Natural killer cell (primary cell): ENCODE measurements around the gene ST3GAL3. TPM values are rescaled to one million over a fixed set of nuclear protein-coding genes. Genes with fewer than 3 reads are reported as not detected.

Source experiments
- ATAC-seq, 3 donors: fragments of 150-1000 bp in 2 of 3; fragments of 200-7000 bp in 1 of 3; cut with Tn5 transposase; 1 replicate in 1 of 3; 2 replicates in 2 of 3; pipeline ENCODE4 v1.10.0; 2021; ENCODE audit warnings: mild to moderate bottlenecking in 2 of 3, moderate library complexity in 2 of 3
- DNase-seq, 2 donors: peaks; one replicate each; pipeline versions ENCODE4 v3.0.0 to v3.0.0-alpha.2; 2013 to 2021; ENCODE audit warnings: mixed read lengths in 1 of 2
- H3K27ac ChIP-seq: one replicate; pipeline ENCODE4 v1.5.1; 2013; ENCODE audit warnings: mild to moderate bottlenecking, low read length
- H3K27me3 ChIP-seq: one replicate; pipeline ENCODE4 v1.6.1; 2013; ENCODE audit warnings: low read length; ENCODE audit not compliant: control insufficient read depth, insufficient read depth
- H3K36me3 ChIP-seq: one replicate; pipeline ENCODE4 v1.6.1; 2013; ENCODE audit warnings: low read length; ENCODE audit not compliant: control insufficient read depth, insufficient read depth
- H3K4me1 ChIP-seq: one replicate; pipeline ENCODE4 v1.6.1; 2013; ENCODE audit warnings: low read length; ENCODE audit not compliant: control insufficient read depth, insufficient read depth
- H3K4me3 ChIP-seq: one replicate; pipeline ENCODE4 v1.5.1; 2013; ENCODE audit warnings: low read length
- H3K9me3 ChIP-seq: one replicate; pipeline ENCODE4 v1.6.1; 2013; ENCODE audit warnings: low read length; ENCODE audit not compliant: control insufficient read depth, insufficient read depth
- H3K27ac Mint-ChIP-seq, 2 donors: one replicate each; pipeline ENCODE4 v1.8.0; 2022; ENCODE audit warnings: mild to moderate bottlenecking in 2 of 2, mixed read lengths in 2 of 2, moderate library complexity in 1 of 2
- H3K27me3 Mint-ChIP-seq, 2 donors: one replicate each; pipeline ENCODE4 v1.8.0; 2022; ENCODE audit warnings: low read depth in 2 of 2, mixed read lengths in 2 of 2
- H3K36me3 Mint-ChIP-seq: one replicate; pipeline ENCODE4 v1.8.0; 2022; ENCODE audit warnings: mixed read lengths
- H3K4me1 Mint-ChIP-seq, 2 donors: one replicate each; pipeline ENCODE4 v1.8.0; 2022; ENCODE audit warnings: mixed read lengths in 2 of 2
- H3K4me3 Mint-ChIP-seq: one replicate; pipeline ENCODE4 v1.8.0; 2022; ENCODE audit warnings: mild to moderate bottlenecking, moderate library complexity, mixed read lengths
- H3K9me3 Mint-ChIP-seq, 2 donors: one replicate each; pipeline ENCODE4 v1.8.0; 2022; ENCODE audit warnings: mixed read lengths in 2 of 2
- WGBS: methylation state at CpG from one replicate; pipeline ENCODE4 v1.1.7; 2013; ENCODE audit warnings: missing lambda C conversion rate; ENCODE audit not compliant: insufficient coverage; 5-methylcytosine and 5-hydroxymethylcytosine counted together
- intact Hi-C: fragments of 100-400 bp; cut with micrococcal nuclease; formaldehyde crosslinking; loops from one replicate; pipeline ENCODE4 v1.14.2; 2022
- total RNA-seq, 4 donors: library from RNA; stranded (reverse); fragments of 120-200 nt in 1 of 4; gene quantifications; one replicate each; pipeline versions ENCODE4 v1.2.3 to v1.2.4, GENCODE V29; 2013 to 2022
- TF ChIP-seq, protein P1 (sequence below): fragments of 200-600 bp; IDR thresholded peaks from one replicate; pipeline ENCODE4 v1.8.0; 2022; ENCODE audit warnings: antibody characterized with exemption

ST3GAL3 gene
- total RNA-seq, 3 donors from 2014 or later (not counting 1 experiment from before 2014, with no cell fraction given) = 22.2 to 27.3 (median 22.3) TPM

DNA sequence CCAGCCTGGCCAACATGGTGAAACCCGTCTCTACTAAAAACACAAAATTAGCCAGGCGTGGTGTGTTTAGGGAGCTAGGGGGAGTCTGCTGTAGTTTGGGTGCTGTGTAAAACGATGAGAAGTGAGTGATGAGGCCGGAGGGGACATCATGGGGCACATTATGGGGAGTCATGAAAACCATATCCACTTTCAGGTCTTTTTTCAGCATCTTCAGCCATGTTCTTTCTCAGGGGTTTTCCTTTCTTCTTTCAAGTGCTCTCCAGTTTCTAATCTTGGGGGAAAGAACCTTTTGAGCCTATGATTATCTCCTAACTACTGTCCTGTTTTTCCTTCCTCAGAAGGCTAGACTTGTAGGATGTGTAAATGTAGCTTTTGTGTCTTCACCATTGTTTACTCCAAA is 43.0 kb upstream of the ST3GAL3 start:
- no peak for DNase-seq
- Histone ChIP-seq H3K36me3 (peaks cover 92% of the 10 kb centered on the region), H3K9me3 (no peaks in the 10 kb centered on the region), H3K4me1 (no peaks in the 10 kb centered on the region), H3K27ac (no peak overlapping the region), H3K4me3 (no peak overlapping the region), H3K27me3 (no peaks in the 10 kb centered on the region)
- TF ChIP-seq, protein P1, sequence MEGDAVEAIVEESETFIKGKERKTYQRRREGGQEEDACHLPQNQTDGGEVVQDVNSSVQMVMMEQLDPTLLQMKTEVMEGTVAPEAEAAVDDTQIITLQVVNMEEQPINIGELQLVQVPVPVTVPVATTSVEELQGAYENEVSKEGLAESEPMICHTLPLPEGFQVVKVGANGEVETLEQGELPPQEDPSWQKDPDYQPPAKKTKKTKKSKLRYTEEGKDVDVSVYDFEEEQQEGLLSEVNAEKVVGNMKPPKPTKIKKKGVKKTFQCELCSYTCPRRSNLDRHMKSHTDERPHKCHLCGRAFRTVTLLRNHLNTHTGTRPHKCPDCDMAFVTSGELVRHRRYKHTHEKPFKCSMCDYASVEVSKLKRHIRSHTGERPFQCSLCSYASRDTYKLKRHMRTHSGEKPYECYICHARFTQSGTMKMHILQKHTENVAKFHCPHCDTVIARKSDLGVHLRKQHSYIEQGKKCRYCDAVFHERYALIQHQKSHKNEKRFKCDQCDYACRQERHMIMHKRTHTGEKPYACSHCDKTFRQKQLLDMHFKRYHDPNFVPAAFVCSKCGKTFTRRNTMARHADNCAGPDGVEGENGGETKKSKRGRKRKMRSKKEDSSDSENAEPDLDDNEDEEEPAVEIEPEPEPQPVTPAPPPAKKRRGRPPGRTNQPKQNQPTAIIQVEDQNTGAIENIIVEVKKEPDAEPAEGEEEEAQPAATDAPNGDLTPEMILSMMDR = no peak
- 87% methylated on average over 4 of the region's 4 CpGs for WGBS
- Mint-ChIP-seq H3K36me3 (peaks cover 23% of the 10 kb centered on the region), H3K27me3 (no peaks in the 10 kb centered on the region), H3K9me3 (no peaks in the 10 kb centered on the region), H3K4me3 (no peak overlapping the region), H3K27ac (peak overlapping the region in 1 of 2 donors; percentile 12), H3K4me1 (peaks cover 5 to 29% of the 10 kb centered on the region in 2 donors)
- intact Hi-C loops = no loop called here
- ATAC-seq = no peak

DNA sequence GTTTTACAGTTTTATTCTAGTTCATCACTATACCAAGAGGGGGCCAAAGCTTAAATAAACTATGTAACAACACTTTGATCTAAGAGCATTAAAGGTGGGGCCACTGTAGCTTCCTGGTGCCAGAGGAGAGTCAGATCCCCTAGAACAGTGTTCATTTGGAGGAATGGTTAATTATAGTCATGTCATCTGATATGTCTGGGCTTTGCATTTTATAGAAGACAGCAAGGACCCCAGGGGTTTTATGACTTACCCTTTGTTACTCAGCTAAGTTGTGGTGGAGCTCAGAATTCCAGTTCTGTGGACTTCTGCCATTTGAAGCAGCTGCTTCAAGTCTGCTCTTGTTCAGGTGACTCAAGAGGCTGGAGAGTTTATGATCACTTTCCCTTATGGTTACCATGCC is 40.7 kb upstream of the ST3GAL3 start:
- Mint-ChIP-seq H3K4me3 (no peak overlapping the region), H3K27me3 (no peaks in the 10 kb centered on the region), H3K9me3 (no peaks in the 10 kb centered on the region), H3K36me3 (peaks cover 24% of the 10 kb centered on the region), H3K4me1 (peaks cover 10 to 27% of the 10 kb centered on the region in 2 donors), H3K27ac (no peak overlapping the region)
- Histone ChIP-seq H3K9me3 (no peaks in the 10 kb centered on the region), H3K36me3 (peaks cover 91% of the 10 kb centered on the region), H3K27ac (no peak overlapping the region), H3K4me1 (no peaks in the 10 kb centered on the region), H3K4me3 (no peak overlapping the region), H3K27me3 (no peaks in the 10 kb centered on the region)
- TF ChIP-seq, protein P1 = no peak
- ATAC-seq = no peak
- intact Hi-C loops = no loop called here
- DNase-seq = no peak

DNA sequence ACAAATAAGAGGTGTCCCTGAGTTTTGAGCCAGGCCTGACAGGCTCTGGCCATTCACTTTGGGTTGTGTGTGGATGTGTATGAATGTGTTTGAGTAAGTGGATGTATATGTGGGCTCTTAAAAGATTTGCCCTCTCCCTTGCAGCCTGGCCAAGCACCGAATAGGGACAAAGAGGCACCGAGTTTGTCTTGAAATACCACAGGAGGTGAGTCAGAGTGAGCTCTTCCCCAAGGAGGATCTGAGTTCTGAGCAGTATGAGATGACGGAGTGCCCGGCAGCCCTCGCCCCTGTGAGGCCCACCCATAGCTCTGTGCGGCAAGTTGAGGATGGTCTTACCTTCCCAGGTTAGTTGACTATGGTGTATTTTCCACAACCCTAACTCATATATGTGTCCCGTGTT is 38.4 kb upstream of the ST3GAL3 start:
- Histone ChIP-seq H3K27ac (no peak overlapping the region), H3K4me3 (no peak overlapping the region), H3K36me3 (peaks cover 83% of the 10 kb centered on the region), H3K27me3 (no peaks in the 10 kb centered on the region), H3K9me3 (no peaks in the 10 kb centered on the region), H3K4me1 (no peaks in the 10 kb centered on the region)
- no peak overlapping the region for H3K4me3 Mint-ChIP-seq
- peaks cover 37% of the 10 kb centered on the region for H3K36me3 Mint-ChIP-seq
- 88% methylated on average over 6 of the region's 7 CpGs for WGBS
- ATAC-seq (no peak), DNase-seq (no peak)
- H3K27me3 Mint-ChIP-seq = no peaks in the 10 kb centered on the region
- H3K9me3 Mint-ChIP-seq = no peaks in the 10 kb centered on the region
- intact Hi-C loops = no loop called here
- H3K4me1 Mint-ChIP-seq = peaks cover 14 to 29% of the 10 kb centered on the region in 2 donors
- TF ChIP-seq, protein P1 = no peak
- H3K27ac Mint-ChIP-seq = no peak overlapping the region

DNA sequence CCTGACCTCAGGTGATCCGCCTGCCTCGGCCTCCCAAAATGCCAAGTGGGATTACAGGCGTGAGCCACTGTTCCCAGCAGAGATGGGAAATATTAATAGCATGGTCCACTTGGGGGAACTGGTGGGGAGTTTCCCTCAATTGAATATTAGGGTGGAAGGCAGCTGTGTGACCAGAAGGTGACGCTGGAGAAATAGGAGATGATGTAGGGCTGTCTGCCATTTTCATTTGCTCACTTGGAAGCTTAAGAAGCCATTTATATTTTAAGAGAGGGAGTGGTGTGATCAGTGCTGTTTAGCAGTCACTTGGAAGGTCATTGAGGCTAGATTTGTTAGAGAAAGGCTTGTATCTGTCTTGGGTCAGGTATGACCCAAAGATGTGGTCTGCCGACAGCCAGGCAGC is 37.5 kb upstream of the ST3GAL3 start:
- Histone ChIP-seq H3K9me3 (no peaks in the 10 kb centered on the region), H3K36me3 (peaks cover 77% of the 10 kb centered on the region), H3K27me3 (no peaks in the 10 kb centered on the region), H3K4me3 (no peak overlapping the region), H3K27ac (no peak overlapping the region), H3K4me1 (no peaks in the 10 kb centered on the region)
- Mint-ChIP-seq H3K27ac (no peak overlapping the region), H3K4me3 (no peak overlapping the region), H3K9me3 (no peaks in the 10 kb centered on the region), H3K4me1 (peaks cover 14 to 24% of the 10 kb centered on the region in 2 donors), H3K27me3 (no peaks in the 10 kb centered on the region), H3K36me3 (peaks cover 37% of the 10 kb centered on the region)
- ATAC-seq (no peak), DNase-seq (no peak)
- intact Hi-C loops = no loop called here
- TF ChIP-seq, protein P1 = no peak
- WGBS = 99% methylated on average over 5 of the region's 5 CpGs
